Hematopoietic multipotent progenitor cell (in vitro differentiated cells): ENCODE results near the gene EFCAB10. TPM values are rescaled to one million over a fixed set of nuclear protein-coding genes. Genes with fewer than 3 reads are reported as not detected.
"Not testable (repeated sequence)": the region's sequence is repeated elsewhere in the genome, so short reads cannot be mapped to it uniquely, and the experiment has no call there.

Source experiments
- DNase-seq, 3 donors: peaks; one replicate each; pipeline ENCODE4 v3.0.0-alpha.2; 2011 to 2015; ENCODE audit warnings: low read depth in 2 of 3, low spot score in 2 of 3
- total RNA-seq: library from RNA; depleted of rRNA; stranded (reverse); fragments of >200 nt; gene quantifications from one replicate; pipeline ENCODE4 v1.2.3, GENCODE V29; 2012

The EFCAB10 gene
- total RNA-seq, 1 donor, result not detected

DNA sequence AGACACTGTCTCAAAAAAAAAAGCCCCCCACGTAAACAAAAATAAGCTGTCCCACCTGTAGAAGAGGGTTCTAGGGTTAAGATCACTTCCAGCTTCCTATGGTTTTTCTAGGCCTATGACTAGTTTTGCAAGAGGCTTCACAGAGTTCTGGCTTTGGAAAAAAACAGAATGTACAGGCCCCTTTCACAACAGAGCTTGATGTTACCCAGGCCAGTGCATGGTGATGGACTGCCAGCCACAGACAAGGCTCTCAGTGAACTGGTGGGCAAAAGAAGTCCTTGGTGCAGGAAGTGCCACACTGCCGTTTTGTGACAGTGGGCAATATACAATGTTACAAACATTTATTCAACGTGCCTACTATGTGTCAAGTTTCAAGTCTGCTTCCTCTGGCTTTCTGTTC is 18.3 kb upstream of the EFCAB10 start:
- no peak for DNase-seq

DNA sequence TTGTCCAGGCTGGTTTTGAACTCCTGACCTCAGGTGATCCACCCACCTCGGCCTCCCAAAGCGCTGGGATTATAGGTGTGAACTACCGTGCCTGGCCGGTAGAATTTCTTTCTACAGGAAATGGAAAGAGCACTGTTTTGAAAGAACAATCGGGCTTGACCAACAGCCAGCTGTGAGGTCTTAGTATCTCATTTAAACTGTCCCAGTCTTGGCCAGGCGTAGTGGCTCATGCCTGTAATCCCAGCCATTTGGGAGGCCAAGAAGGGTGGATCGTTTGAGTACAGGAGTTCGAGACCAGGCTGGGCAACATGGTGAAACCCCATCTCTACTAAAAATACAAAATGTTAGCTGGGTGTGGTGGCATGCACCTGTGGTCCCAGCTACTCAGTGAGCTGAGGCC is 17.8 kb upstream of the EFCAB10 start:
- DNase-seq, result not testable (repeated sequence)

DNA sequence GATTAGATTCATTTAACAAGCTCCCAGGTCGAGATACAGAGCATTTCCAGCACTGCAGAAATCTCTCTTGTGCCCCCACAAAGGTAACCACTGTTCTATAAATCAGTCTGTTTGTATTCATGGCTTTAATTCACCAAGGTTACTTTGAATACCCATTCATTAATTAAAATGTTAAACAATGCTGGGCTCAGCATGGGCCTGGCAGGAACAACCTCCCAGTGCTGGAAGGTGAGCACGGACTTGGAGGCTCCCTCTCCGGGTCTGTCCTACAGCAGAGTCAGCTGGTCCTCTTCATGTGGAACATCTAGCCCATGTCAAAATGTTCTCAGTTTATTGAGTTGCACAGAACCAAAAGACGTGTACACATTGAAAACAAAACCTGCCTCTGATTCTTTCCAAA is 15.6 kb upstream of the EFCAB10 start:
- no peak for DNase-seq

DNA sequence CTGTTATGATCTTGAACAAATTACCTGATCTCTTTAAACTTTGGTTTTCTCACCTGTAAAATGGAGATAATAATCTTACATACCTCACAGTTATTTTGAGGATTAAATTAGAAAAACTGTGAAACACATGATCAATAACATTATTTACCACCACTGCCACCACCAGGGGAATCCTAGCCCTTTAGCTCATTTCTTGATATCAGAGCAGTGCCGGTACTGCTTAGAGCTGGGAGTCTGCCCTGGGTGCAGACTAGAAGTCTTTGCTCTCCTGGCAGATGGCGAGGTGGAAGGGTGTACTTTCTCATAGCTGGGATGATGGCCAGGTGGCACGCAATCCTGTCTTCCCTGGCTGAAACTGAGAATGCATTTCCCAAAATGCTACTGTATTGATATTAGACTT is 12.7 kb upstream of the EFCAB10 start:
- DNase-seq, result no peak

DNA sequence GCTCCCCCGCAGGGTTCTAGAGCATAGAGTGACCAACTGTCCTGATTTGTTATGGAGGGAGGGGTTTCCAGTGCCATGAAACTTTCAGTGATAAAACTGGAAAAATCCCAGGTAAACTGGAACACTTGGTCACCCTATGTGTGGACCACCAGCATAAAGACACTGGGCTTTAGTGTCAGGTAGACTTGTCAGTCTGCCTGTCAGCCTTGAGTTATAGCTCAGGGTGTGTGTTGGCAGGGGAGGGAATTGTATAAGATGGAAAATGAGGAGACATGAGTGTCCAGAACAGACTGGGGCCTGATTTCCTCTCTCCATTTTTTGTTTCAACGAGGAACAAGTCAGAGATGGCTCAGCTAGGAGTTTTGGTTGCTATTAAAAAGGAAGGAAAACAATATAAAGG is 10.2 kb upstream of the EFCAB10 start:
- DNase-seq, result no peak

DNA sequence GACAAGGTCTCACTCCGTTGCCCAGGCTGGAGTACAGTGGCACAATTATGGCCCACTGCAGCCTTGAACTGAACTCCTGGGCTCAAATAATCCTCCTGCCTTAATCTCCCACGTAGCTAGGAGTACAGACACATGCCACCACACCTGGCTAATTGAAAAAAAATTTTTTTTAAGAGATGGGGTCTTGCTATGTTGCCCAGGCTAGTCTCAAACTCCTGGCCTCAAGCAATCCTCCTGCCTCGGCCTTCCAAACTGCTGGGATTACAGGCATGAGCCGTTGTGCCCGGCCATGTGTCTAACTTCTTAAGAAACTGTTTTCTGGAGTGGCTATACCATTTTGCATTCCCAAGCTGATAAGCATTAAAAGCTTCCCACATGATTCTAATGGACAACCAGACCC is 9.5 kb upstream of the EFCAB10 start:
- DNase-seq, result no peak

DNA sequence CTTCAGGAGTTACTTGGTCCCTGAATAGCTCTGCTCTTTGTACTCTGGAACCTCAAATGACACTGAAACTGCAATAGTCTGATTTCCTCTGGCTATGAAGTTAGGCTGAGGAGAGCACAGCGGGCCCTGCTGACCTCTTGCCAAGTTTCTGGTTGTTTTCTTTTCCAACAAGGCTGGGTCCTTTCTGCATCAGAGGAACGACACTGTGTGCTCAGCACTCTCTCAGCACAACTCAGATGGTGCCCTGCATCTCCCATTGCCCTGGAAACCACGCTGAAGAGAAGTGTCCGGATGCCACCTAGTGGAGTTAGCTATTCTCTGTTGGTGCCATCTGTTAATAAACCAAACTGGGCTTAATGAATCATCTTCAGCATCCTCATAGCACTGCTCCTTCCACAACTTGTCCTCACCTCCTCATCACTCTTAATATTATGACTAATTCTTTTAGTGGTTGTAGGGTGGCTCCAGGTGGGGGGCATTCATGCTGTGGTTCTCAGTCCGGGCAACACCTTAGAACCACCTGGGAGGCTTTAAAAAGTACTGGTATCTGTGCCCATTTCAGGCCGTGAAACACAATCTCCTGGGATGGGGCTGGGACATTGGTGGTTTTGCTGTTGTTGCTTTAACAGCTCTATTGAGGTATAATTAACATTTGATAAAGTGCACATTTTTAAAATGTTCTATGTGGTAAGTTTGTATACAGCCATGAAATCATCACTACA is 8.2 kb upstream of the EFCAB10 start:
- peak; percentile 9 to 83 (median 55) for DNase-seq

DNA sequence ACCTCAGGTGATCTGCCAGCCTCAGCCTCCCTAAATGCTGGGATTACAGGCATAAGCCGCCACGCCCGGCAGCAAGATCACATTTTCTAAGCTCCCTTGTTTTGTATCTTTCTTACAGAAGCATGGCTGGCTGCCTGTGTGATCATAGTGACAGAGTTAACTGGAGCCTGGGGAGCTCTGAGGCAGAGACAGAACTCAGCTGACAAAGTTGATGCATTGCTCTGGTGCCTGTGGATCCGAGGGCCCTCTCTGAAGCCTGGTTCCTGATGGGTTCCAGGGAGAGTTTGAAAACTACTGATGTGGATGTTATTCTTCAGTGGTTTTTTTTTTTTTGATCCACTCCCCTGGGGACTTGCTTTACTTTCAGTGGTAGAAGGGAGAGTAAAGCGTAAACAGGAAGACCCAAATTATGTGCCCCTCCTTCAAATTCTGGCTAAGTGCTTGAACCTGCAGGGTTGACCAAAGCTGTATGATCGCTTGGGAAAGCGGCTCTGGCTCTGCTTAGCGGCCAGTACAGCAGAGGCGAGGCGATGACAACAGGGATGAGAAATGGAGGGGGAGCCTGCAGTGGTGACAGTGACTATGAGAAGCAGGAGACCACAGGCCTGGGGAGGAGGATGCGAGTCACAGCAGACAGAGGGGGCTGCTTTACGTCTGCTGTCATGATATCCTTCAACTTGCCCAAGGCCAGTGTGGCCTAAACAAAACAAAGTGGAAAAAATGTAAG is 6.8 kb upstream of the EFCAB10 start:
- DNase-seq, result no peak

DNA sequence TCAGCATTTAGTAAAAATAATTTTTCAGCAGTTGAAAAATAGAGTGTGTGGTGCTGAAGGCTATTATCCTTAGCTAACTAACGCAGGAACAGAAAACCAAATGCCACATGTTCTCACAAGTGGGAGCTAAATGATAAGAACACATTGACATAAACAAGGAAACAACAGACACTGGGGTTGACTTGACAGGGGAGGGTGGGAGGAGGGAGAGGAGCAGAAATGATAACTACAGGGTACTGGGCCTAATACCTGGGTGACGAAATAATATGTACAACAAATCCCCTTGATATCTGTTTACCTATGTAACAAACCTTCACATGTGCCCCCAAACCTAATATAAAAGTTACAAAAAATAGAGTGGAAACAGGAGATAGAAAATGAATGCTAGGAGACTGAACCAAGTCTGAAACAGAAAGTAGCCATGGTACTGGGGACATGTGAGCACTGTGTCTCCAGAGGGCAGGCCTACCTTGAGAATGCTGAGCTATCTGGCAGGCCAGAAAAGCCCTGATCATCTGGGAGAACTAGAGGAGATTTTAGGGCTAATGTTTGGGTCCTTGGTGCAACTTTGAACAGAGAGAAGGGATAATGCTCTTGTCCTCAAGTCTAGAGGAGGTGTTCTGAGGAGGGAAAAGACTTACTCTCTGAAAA is 4.7 kb upstream of the EFCAB10 start:
- DNase-seq, result no peak

DNA sequence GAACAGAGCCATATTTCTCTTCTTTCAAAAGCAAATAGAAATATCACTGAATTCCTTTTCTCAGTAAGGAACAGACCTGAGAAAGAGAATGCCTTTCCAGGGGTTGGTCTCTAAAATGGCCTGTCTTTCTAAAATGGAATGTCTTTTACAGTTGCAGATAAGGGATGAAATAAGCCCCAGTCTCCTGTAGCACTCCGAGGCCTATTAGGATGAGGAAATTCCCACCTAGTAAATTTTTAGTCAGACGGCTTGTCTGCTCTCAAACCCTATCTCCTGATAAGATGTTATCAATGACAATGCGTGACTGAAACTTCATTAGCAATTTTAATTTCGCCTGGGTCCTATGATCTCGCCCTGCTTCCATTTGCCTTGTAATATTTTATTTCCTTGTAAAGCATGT is 2.9 kb upstream of the EFCAB10 start:
- DNase-seq, result no peak

DNA sequence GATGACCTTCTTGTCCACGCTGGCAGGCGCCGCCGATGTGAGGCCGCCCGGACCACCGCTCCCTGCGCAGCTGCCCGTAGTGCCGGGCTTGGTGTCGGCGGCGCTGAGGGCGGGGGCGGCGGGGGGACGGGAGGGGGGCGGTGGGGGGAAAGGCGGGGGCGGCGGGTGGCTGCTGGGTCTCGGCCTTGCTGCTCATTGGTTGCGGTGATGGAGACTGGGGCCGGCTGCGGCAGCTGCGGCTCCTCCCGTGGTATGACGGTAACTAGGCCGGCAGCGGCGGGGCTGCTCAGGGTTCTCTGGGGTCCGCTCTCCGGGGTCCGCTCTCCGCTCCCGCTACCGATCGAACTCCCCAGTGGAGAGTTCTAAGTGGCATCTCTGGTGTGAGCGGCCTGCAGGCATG is 1.8 kb upstream of the EFCAB10 start:
- no peak for DNase-seq

DNA sequence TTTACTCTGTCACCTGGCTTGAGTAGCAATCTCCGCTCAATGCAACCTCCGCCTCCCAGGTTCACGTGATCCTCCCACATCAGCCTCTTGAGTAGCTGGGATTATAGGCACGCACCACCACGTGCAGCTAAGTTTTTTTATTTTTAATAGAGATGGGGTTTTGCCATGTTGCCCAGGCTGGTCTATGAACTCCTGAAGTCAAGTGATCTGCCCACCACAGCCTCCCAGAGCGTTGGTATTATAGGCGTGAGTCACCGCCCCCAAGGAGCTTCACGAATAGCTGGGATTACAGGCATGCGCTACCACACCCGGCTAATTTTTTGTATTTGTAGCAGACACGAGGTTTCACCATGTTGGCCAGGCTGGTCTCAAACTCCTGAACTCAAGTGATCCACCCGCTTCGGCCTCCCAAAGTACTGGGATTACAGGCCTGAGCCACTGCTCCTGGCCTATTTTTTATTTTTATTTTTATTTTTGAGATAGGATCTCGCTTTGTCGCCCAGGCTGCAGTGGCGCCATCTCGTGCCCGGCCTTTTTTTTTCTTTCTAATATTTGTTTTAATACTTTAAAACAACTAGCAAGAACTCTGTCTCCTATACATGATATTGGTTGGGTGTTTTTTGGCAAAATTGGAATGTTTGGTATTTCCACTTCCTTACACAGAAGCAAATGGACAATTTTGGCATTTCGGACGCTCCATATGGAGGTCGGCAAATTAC is 1.1 kb downstream of the EFCAB10 start:
- no peak for DNase-seq

DNA sequence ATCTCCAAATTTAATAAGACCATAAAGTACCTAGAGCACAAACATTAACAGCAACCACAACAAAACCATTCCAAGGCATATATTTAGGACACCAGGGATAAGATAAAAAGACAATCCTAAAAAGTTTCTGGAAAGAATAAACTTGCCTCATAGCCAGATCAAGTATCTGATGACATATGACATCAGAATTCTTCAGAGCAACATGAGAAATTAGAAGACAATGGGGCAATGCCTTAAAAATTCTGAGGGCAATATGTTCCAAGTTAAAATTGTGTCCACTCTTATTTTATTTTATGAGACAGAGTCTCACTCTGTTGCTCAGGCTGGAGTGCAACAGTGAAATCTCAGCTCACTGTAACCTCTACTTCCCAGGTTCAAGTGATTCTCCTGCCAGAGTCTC is 2.8 kb downstream of the EFCAB10 start:
- no peak for DNase-seq

DNA sequence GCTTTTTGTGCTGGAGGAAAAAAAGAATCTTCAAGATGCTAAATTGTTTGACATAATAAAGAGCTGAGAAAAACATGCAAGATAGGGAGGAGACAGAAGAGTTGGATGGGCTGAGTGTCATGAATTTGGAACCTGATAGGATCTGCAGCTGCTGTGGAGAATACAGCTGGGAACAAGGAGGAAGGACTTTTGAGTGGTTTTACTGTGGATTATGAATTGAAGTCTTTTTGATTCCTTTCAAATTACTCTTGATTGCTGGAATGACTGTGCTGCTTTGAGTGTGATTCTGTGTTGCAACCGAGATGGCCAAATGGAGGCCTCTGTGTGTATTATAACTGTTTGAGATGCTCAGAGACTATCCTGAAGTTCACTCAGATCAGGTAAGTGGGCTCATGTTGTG is 4.0 kb downstream of the EFCAB10 start:
- no peak for DNase-seq

DNA sequence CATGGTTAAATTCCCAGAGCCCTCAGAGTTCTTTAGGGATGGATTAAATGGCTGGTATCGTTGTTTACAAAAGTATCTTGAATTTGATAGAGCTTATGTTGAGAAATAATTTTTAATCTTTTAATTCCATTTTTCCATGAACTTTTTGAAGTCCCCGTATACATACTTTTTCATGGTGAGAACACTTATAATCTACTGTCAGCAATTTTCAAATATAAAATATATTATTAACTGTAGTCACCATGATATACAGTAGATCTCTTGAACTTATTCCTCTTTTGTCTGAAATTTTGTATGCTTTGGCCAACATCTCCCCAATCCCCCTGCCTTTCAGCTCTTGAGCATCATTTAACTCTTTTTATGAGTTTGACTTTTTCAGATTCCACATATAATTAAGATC is 9.4 kb downstream of the EFCAB10 start:
- DNase-seq, result no peak

DNA sequence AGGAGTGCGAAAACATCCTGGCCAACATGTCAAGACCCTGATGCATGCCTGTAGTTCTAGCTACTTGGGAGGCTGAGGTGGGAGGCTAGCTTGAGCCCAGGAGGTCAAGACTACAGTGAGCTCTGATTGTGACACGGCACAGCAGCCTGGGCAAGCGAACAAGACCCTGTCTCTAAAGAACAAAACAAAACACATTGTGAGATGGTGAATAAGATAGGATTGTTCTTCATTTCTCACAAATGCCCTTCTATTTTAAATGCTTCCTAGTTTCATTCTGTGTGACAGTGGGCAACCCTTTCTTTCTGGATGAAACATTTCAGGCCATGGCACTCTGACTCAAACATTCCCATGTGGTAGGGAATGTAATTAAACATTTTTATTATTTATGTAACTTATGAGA is 13.5 kb downstream of the EFCAB10 start:
- no peak for DNase-seq

DNA sequence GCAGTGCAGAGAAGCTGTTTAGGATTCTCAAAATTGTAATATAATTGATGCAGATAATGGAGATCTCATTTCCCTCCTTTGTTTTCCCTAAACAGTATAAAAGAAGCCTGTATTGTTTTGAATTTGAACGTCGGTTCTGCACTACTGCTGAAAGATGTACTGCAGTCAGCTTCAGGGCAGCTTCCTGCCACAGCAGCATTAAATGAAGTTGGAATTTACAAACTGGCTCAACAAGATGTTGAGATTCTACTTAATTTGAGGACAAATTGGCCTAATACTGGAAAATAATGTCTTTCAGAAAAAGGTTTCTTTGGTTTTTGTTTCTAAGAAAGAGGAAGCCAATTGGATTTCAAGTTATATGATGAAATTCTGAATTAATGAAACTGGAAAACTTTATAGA is 14.3 kb downstream of the EFCAB10 start:
- DNase-seq, result no peak

DNA sequence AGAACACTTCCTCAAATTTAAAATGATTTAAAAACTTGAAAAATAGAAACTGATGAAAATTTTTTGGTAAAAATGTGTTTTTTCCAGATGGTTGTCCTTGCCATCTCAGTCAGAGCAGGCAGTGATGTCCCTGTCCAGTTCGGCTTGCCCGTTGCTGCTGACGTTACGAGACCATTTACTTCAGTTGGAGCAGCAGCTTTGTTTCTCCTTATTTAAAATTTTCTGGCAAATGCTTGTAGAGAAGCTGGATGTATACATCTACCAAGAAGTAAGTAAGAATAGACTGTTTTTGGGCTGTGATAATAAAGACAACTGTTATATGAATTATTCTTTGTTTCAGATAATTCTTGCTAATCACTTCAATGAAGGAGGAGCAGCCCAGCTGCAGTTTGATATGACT is 16.1 kb downstream of the EFCAB10 start:
- DNase-seq, result no peak

DNA sequence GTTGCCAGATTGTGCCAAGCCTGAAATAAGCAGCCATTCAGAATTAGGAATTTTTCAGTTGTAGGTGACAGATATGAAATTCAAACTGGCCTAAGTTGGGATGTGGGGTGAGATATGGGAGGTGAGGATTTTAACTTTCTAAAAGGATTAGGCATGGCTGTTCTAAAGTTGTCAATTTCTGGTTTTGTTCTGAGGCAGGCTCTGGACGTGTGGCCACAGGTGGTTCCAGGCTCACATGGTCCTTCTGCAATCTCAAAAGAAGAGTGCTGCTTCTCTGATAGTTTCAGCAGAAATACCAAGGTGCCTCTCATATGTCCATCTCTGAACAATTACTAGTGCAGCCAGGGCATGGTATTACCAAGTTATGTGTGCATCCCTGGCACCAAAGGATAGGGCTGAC is 21.4 kb downstream of the EFCAB10 start:
- DNase-seq, result no peak

DNA sequence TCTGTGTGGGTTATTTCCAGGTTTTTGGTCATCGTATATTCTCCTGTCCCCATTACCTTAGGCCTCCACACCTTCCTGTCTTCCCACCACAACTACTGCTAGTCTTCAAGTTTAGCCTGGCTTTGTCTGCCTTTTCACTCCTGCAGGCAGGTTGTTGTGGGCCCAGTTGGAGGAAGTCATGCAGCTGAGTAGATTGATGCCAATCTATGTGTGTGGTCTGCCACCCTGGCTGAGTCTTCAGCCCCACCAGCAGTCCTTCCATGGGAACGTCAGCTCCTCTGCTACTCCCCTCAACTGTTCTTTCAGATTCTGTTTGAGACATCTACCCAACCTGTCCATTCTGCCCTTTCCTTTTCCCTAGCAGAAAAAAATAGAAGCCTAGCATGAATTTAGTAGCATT is 43.0 kb downstream of the EFCAB10 start:
- DNase-seq, result peak in 2 of 3 donors; percentile 26 to 52

DNA sequence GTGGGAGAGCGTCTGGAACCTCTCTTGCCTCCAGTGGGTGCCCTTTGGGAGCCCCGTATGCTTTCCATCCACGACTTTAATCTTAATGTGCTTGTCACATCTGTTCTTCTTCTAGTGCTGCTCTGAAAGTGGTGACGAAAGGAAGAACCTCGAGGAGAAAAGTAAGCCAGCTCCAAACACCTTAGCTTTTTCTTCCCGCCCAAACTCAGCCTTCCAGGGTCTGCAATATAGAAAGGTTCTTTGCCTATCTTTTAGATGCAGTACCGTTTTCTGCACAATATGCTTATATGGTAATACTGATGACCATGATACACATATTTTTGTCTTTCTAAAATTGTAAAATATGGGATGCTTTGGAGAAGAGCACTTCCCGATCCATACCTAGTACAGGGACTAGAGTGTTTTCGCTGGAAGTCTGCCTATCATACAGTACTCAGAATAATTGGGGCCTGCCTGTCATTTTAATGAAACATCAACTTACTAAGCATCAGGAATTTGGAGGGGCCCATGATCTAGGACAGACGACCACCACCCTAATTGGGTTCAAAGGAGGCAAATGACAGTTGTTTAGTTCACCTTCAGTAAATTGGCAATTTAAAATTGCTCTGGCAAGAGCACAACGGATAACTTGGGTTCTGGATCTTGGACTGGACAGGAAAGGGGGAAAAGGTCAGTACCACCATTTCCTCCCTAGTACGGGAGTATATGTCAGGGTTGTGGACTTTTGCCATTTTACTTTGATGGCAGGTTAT is 48.4 kb downstream of the EFCAB10 start:
- DNase-seq, result no peak
